Calu3 (cell line): ENCODE results near the gene SLC16A9. TPM values are rescaled to one million over a fixed set of nuclear protein-coding genes. Genes with fewer than 3 reads are reported as not detected.

Experiments used
- BruUV-seq: library from RNA; stranded (reverse); fragments of 400-500 nt; replicated peaks from 2 replicates; lab custom pipeline; 2021; lab: Mats Ljungman, UMichigan
- CTCF ChIA-PET: fragments of 300-600 bp; sonication (Branson Sonifier 250); formaldehyde crosslinking; loops from one replicate; lab custom pipeline; 2022; ENCODE audit warnings: antibody characterized with exemption; lab: Charles Lee
- DNase-seq: peaks from one replicate; pipeline ENCODE4 v3.0.0; 2022
- H3K27ac Mint-ChIP-seq: one replicate; pipeline ENCODE4 v1.8.0; 2022; ENCODE audit warnings: mixed read lengths; ENCODE audit not compliant: unreplicated experiment
- H3K27me3 Mint-ChIP-seq: one replicate; pipeline ENCODE4 v1.8.0; 2022; ENCODE audit warnings: mixed read lengths; ENCODE audit not compliant: unreplicated experiment
- H3K36me3 Mint-ChIP-seq: one replicate; pipeline ENCODE4 v1.8.0; 2022; ENCODE audit warnings: mild to moderate bottlenecking, moderate library complexity, mixed read lengths; ENCODE audit not compliant: insufficient read depth, unreplicated experiment
- H3K4me1 Mint-ChIP-seq: one replicate; pipeline ENCODE4 v1.8.0; 2022; ENCODE audit warnings: mild to moderate bottlenecking, low read depth, mixed read lengths; ENCODE audit not compliant: unreplicated experiment
- H3K4me3 Mint-ChIP-seq: one replicate; pipeline ENCODE4 v1.8.0; 2022; ENCODE audit warnings: mild to moderate bottlenecking, low read depth, moderate library complexity, mixed read lengths; ENCODE audit not compliant: unreplicated experiment
- H3K9me3 Mint-ChIP-seq: one replicate; pipeline ENCODE4 v1.8.0; 2022; ENCODE audit warnings: low read depth, mixed read lengths; ENCODE audit not compliant: unreplicated experiment
- intact Hi-C: fragments of 100-400 bp; cut with micrococcal nuclease; formaldehyde crosslinking; loops from one replicate; pipeline ENCODE4 v1.10.0; 2022; ENCODE audit not compliant: unreplicated experiment
- total RNA-seq: library from RNA; stranded (reverse); gene quantifications from 2 replicates; pipeline ENCODE4 v1.2.3, GENCODE V29; 2022
- TF ChIP-seq, protein P1 (sequence below): fragments of 200-600 bp; IDR thresholded peaks from one replicate; pipeline ENCODE4 v1.8.0; 2022; ENCODE audit warnings: antibody characterized with exemption; ENCODE audit not compliant: unreplicated experiment

Gene SLC16A9
- total RNA-seq, 1 experiment from 2014 or later, result 2.2 TPM

DNA sequence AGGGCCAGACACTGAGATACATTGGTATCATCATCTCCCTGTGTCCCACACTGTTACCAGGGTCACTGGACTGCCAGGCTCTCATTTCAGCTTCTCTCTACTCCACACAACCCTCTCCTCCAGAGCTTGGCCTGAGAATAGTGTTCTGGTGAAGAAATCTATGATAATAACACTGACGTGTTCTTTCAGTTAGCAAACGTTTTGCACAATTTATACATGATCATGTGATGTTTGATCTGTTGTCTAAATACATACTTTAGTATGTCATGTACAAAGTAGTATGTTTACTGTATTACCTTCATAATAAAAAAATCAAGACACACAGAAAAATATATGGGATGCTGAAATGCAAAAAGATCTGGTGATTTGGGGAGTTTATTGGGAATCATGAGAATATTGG lies 5.0 kb downstream of the SLC16A9 start:
- Mint-ChIP-seq H3K36me3 (peaks cover 8% of the 10 kb centered on the region), H3K9me3 (no peaks in the 10 kb centered on the region), H3K4me3 (no peak overlapping the region), H3K27ac (no peak overlapping the region), H3K4me1 (no peaks in the 10 kb centered on the region), H3K27me3 (peaks cover 52% of the 10 kb centered on the region)
- no TSS peak for BruUV-seq
- CTCF ChIA-PET, result interaction anchor here (0.6 kb wide), 1 partner anchor 43 kb away, joined by 4 read pairs; no protein-coding TSS in a partner anchor
- intact Hi-C loops, result no loop called here
- no peak for DNase-seq
- TF ChIP-seq, protein P1, sequence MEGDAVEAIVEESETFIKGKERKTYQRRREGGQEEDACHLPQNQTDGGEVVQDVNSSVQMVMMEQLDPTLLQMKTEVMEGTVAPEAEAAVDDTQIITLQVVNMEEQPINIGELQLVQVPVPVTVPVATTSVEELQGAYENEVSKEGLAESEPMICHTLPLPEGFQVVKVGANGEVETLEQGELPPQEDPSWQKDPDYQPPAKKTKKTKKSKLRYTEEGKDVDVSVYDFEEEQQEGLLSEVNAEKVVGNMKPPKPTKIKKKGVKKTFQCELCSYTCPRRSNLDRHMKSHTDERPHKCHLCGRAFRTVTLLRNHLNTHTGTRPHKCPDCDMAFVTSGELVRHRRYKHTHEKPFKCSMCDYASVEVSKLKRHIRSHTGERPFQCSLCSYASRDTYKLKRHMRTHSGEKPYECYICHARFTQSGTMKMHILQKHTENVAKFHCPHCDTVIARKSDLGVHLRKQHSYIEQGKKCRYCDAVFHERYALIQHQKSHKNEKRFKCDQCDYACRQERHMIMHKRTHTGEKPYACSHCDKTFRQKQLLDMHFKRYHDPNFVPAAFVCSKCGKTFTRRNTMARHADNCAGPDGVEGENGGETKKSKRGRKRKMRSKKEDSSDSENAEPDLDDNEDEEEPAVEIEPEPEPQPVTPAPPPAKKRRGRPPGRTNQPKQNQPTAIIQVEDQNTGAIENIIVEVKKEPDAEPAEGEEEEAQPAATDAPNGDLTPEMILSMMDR, result no peak

DNA sequence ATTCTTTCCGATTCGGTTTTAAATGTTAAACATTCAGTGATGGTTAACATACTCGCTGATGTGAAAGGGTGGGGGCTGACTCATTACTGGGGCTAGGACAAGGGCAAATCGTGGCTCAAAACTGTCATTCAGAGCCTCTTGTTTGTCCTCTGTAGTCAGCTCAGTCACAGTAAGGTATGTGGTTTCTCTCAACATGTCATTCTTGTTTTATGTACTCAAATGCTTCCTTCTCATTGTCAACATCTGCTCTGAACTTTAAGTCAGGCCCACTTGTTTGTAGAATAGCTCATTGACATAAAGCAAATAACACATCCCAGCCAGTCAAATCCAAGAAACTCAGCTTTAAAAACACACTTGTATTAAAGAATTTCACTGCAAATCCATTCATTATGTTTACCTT lies 7.3 kb downstream of the SLC16A9 start:
- CTCF ChIA-PET, result interaction anchor here (0.7 kb wide), 1 partner anchor 10 kb away, joined by 4 read pairs; no protein-coding TSS in a partner anchor
- Mint-ChIP-seq H3K27me3 (peaks cover 47% of the 10 kb centered on the region), H3K36me3 (no peaks in the 10 kb centered on the region), H3K9me3 (no peaks in the 10 kb centered on the region), H3K4me3 (no peak overlapping the region), H3K4me1 (no peaks in the 10 kb centered on the region), H3K27ac (no peak overlapping the region)
- no TSS peak for BruUV-seq
- DNase-seq, result no peak
- TF ChIP-seq, protein P1, result no peak
- intact Hi-C loops, result no loop called here

DNA sequence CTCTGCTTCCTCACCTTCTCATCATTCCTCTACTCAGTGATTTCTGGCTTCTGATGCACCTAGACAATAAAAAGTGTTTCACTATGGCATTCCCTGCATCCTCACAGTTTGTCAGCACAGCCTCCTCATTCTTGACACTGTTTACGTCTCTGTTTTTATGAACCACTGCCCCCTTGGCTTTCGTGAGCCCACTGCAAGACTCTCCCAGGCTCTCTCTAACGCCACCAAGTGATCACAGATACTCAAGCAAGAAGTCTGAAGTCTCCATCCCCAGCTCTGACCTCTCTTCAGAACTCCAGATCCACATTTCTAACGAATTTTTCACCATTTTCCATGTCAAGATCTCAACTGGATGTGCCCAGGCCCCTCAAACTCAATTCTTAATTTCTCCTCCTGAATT lies 8.9 kb downstream of the SLC16A9 start:
- peaks cover 36% of the 10 kb centered on the region for H3K27me3 Mint-ChIP-seq
- H3K4me1 Mint-ChIP-seq, result no peaks in the 10 kb centered on the region
- no peak overlapping the region for H3K4me3 Mint-ChIP-seq
- H3K36me3 Mint-ChIP-seq, result no peaks in the 10 kb centered on the region
- TF ChIP-seq, protein P1, result no peak
- no peak for DNase-seq
- CTCF ChIA-PET, result no interaction called here
- BruUV-seq, result no TSS peak
- no peaks in the 10 kb centered on the region for H3K9me3 Mint-ChIP-seq
- intact Hi-C loops, result no loop called here
- no peak overlapping the region for H3K27ac Mint-ChIP-seq

DNA sequence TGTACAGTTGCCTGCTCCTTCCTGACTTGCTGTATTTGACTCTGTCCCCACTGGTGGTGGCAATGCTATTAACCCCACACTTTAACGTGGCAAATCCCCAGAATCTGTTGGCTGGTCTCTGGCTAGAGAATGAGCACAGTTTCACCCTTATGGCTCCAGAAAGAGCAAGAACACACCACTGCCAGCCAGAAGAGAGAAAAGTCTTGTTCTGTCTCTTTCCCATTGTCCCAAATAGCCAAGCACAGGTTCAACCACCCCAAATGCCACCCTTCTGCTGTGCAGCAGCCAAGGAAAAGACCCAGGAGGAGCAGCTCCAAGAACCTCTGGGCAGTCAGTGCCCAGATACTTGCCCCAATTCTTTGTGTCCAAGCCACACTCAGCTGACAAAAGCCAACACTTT lies 11.3 kb downstream of the SLC16A9 start:
- Mint-ChIP-seq H3K9me3 (no peaks in the 10 kb centered on the region), H3K4me1 (no peaks in the 10 kb centered on the region), H3K27me3 (peaks cover 36% of the 10 kb centered on the region), H3K4me3 (no peak overlapping the region), H3K27ac (no peak overlapping the region), H3K36me3 (no peaks in the 10 kb centered on the region)
- DNase-seq, result no peak
- intact Hi-C loops, result no loop called here
- no TSS peak for BruUV-seq
- TF ChIP-seq, protein P1, result no peak
- CTCF ChIA-PET, result interaction anchor here (0.6 kb wide), 2 partner anchors 70 to 1223 kb away, joined by 3 read pairs; no protein-coding TSS in a partner anchor
